Stomach (tissue), 4 donors: ENCODE data around the gene PRDX3.

Experiments used
- CTCF ChIP-seq, 7 experiments: fragments of 450-650 bp in 4 of 7; fragments of 200-600 bp in 3 of 7; sonication (generic) in 3 of 7; IDR thresholded peaks; one replicate each; pipeline ENCODE4 v1.5.1; 2016 to 2019; ENCODE audit warnings: antibody characterized with exemption in 7 of 7, control low read depth in 2 of 7, mild to moderate bottlenecking in 1 of 7
- EP300 ChIP-seq: sonication (generic); formaldehyde crosslinking; IDR thresholded peaks from one replicate; pipeline ENCODE4 v1.6.1; 2017; ENCODE audit warnings: antibody characterized with exemption
- POLR2A ChIP-seq, 4 donors: fragments of 450-650 bp; IDR thresholded peaks; one replicate each; pipeline ENCODE4 v1.6.1; 2016; ENCODE audit warnings: antibody characterized with exemption in 4 of 4, control low read depth in 2 of 4, mild to moderate bottlenecking in 1 of 4, moderate library complexity in 1 of 4
- POLR2AphosphoS5 ChIP-seq, 3 donors: sonication (generic); formaldehyde crosslinking; IDR thresholded peaks; one replicate each; pipeline ENCODE4 v1.6.1; 2016; ENCODE audit warnings: antibody characterized with exemption in 3 of 3

- TF ChIP-seq CTCF (IDR thresholded peaks at IDR 0.05) (no peak), POLR2A (IDR thresholded peaks at IDR 0.05) (no peak), EP300 (no peak), POLR2AphosphoS5 (IDR thresholded peaks at IDR 0.05) (no peak)
These were observed 2.4 kb downstream of the PRDX3 start for GRCh38 chr10:119176166-119176565.
